ENCODE results near the gene BMP5. TPM values are rescaled to one million over a fixed set of nuclear protein-coding genes. Genes with fewer than 3 reads are reported as not detected.

Gene BMP5
- total and polyA plus RNA-seq, 9 of the 15 experiments (the other 6 are each of a cell fraction or from before 2014, with no cell fraction given) = not detected

DNA sequence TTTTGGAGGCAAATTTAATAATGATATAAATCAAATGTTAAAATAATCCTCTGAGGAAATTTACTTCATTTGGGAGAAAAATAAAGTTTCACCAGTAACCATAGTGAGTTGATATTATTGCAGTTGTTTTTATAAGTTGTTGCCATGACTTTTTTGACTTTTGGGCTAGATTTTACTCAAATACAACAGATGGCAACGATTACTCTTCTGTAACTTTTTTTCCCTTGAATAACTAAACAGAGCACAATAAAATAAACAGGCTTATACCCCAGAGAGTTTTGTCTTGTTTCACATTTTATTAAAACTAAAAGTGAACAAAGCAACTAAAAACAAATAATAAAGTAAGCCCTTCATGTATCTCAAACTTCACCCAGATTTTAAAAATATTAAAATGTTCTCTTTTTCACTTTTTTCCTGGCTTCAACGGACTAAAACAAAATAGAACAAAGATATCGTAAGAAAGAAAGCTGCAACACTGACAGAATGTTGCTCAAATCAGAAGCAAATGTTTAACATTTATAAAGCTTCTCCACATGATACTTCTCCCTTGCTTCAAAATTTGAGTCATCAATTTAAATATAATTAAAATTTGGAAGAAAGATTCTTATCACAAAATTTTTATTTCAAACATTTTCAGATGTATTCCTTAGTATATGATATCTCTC lies 42.5 kb upstream of the BMP5 start:
- no peak overlapping the region for H2AFZ ChIP-seq (ENCODE audit: low read depth, low read length)

More for the DNA sequence above, 42.5 kb upstream of the BMP5 start:
- no peak overlapping the region for H3K4me3 ChIP-seq
- no peak overlapping the region for H3K9ac ChIP-seq (ENCODE audit: insufficient read depth in 1 of 2, low read depth in 2 of 2, low read length in 2 of 2)
- H3K79me2 ChIP-seq (ENCODE audit: control insufficient read depth, insufficient read depth, low read length) = no peaks in the 10 kb centered on the region
- FAIRE-seq = no peak
- H3K9me3 ChIP-seq (replicated peaks; ENCODE audit: control insufficient read depth, insufficient read depth, low read depth, low read length) = no peaks in the 10 kb centered on the region; the same call in 1 of the 2 replicates
- BruUV-seq (replicated peaks) = no TSS peak
- H3K9me1 ChIP-seq (ENCODE audit: control insufficient read depth, insufficient read depth, low read length) = no peaks in the 10 kb centered on the region
- WGBS (ENCODE audit: insufficient coverage, low coverage, missing lambda C conversion rate) = 0% methylated on average over 3 of the region's 3 CpGs
- no peaks in the 10 kb centered on the region for H3K27me3 ChIP-seq (ENCODE audit: control insufficient read depth in 2 of 2, insufficient read depth in 2 of 2, low read length in 2 of 2)
- intact Hi-C loops (cut with micrococcal nuclease) (no loop called here), in situ Hi-C loops (cut with MboI) (no loop called here)
- H3K36me3 ChIP-seq (ENCODE audit: control insufficient read depth, insufficient read depth, low read length) = no peaks in the 10 kb centered on the region
- H3K4me1 ChIP-seq (replicated peaks in 1 of 2; ENCODE audit: control insufficient read depth in 2 of 2, insufficient read depth in 2 of 2, low read length in 2 of 2) = no peaks in the 10 kb centered on the region
- ATAC-seq = no peak
- no peak overlapping the region for H3K27ac ChIP-seq (ENCODE audit: extremely low read depth, low read depth, low read length)
- no peaks in the 10 kb centered on the region for H4K20me1 ChIP-seq (replicated peaks; ENCODE audit: control insufficient read depth, insufficient read depth, low read length)
- TF ChIP-seq, protein P1, sequence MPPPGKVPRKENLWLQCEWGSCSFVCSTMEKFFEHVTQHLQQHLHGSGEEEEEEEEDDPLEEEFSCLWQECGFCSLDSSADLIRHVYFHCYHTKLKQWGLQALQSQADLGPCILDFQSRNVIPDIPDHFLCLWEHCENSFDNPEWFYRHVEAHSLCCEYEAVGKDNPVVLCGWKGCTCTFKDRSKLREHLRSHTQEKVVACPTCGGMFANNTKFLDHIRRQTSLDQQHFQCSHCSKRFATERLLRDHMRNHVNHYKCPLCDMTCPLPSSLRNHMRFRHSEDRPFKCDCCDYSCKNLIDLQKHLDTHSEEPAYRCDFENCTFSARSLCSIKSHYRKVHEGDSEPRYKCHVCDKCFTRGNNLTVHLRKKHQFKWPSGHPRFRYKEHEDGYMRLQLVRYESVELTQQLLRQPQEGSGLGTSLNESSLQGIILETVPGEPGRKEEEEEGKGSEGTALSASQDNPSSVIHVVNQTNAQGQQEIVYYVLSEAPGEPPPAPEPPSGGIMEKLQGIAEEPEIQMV (tag; conservative IDR thresholded peaks at IDR 0.05; ENCODE audit: low read depth) = no peak
- no peak for TF ChIP-seq RHOXF2B (CRISPR knock-in tag; conservative IDR thresholded peaks at IDR 0.05)
- no peak for TF ChIP-seq ZBTB7A (IDR thresholded peaks at IDR 0.05; ENCODE audit: borderline replicate concordance, control insufficient read depth, low read depth, low read length)
- TF ChIP-seq HMG20A (CRISPR knock-in tag; conservative IDR thresholded peaks at IDR 0.05) = no peak
- no peak for TF ChIP-seq PHF20 (IDR thresholded peaks at IDR 0.05; ENCODE audit: partially characterized antibody)
- TF ChIP-seq AFF1 (IDR thresholded peaks at IDR 0.05; ENCODE audit: low read depth in 1 of 2, partially characterized antibody in 2 of 2) = no peak
- ChIA-PET POLR2A (no interaction called here), CTCF (ENCODE audit: low intra/inter-chr PET ratio) (no interaction called here)
- H3K4me2 ChIP-seq (ENCODE audit: insufficient read depth, low read length) = no peak overlapping the region
- DNase-seq (ENCODE audit: extremely low read depth in 1 of 4, low spot score in 3 of 4) = no peak

Data from K562 (cell line).